Spleen (tissue), 7 donors: ENCODE results near the gene ANTXR2.

Source experiments
- POLR2A ChIP-seq, 3 donors: fragments of 450-650 bp; IDR thresholded peaks; one replicate each; pipeline ENCODE4 v1.5.1; 2017; ENCODE audit warnings: antibody characterized with exemption in 3 of 3, mild to moderate bottlenecking in 1 of 3
- POLR2AphosphoS5 ChIP-seq, 3 donors: sonication (generic); formaldehyde crosslinking; IDR thresholded peaks; one replicate each; pipeline ENCODE4 v1.5.1; 2017; ENCODE audit warnings: antibody characterized with exemption in 3 of 3
- TF ChIP-seq, protein P1 (sequence below), 11 experiments: fragments of 200-600 bp in 7 of 11; fragments of 450-650 bp in 4 of 11; sonication (generic) in 4 of 11; IDR thresholded peaks in 8 of 11; conservative IDR thresholded peaks in 3 of 11; 1 replicate in 7 of 11; 2 replicates in 4 of 11; pipeline versions ENCODE4 v1.4.0 to v1.8.0; 2016 to 2021; ENCODE audit warnings: antibody characterized with exemption in 11 of 11, inconsistent platforms in 4 of 11, mild to moderate bottlenecking in 1 of 11
- donor health status: DM: no; HTN: no; CAD: no; lungs with moderate emphysema.
- donor health status: DM: no; HTN: no; CAD: no.
- donor health status: DM: no; HTN: no; CAD: no.

DNA sequence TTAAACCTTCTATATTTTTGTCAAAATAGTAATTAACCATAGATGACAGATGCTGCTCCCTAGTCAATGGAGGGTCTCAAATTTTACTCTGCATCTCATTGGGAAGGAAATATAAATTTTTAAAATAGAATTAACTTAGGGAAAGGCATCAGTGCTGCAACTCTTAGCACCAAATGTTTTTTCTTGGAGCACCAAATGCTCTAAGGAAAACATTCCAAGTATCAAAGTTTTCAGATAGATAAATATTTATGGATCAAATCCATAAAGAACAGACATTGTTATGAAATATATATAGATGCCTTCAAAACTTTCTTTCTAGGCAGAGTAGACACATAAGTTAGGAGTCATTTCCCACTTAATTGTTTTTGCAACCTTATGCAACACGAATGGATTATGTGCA lies 168.7 kb downstream of the ANTXR2 start:
- TF ChIP-seq POLR2AphosphoS5 (IDR thresholded peaks at IDR 0.05): no peak
- TF ChIP-seq, protein P1, sequence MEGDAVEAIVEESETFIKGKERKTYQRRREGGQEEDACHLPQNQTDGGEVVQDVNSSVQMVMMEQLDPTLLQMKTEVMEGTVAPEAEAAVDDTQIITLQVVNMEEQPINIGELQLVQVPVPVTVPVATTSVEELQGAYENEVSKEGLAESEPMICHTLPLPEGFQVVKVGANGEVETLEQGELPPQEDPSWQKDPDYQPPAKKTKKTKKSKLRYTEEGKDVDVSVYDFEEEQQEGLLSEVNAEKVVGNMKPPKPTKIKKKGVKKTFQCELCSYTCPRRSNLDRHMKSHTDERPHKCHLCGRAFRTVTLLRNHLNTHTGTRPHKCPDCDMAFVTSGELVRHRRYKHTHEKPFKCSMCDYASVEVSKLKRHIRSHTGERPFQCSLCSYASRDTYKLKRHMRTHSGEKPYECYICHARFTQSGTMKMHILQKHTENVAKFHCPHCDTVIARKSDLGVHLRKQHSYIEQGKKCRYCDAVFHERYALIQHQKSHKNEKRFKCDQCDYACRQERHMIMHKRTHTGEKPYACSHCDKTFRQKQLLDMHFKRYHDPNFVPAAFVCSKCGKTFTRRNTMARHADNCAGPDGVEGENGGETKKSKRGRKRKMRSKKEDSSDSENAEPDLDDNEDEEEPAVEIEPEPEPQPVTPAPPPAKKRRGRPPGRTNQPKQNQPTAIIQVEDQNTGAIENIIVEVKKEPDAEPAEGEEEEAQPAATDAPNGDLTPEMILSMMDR (IDR thresholded peaks at IDR 0.05 in 8 of 11, conservative IDR thresholded peaks at IDR 0.05 in 3 of 11): no peak
- TF ChIP-seq POLR2A (IDR thresholded peaks at IDR 0.05): no peak
